Activated CD4-positive, alpha-beta T cell treated with anti-CD3 and anti-CD28 coated beads, Interleukin-2, Interleukin-4, amounts not matched to agents 100 ng/mL and 50 ng/mL, durations not matched to agents 16 hours and 8 hours (primary cell): Measurements from ENCODE around the gene ZFP36L2.

Source experiments
- DNase-seq: peaks from one replicate; pipeline ENCODE4 v3.0.0-alpha.2; 2020; ENCODE audit warnings: low spot score

Gene ZFP36L2

GRCh38 chr2:43222475-43223309 is 3.7 kb downstream of the ZFP36L2 start:
- DNase-seq = no peak

- peak; percentile 59 for DNase-seq
Observed at GRCh38 chr2:43221763-43222474, 4.5 kb downstream of the ZFP36L2 start.

GRCh38 chr2:43221124-43221762 is 5.2 kb downstream of the ZFP36L2 start:
- no peak for DNase-seq

GRCh38 chr2:43220760-43221123 is 5.7 kb downstream of the ZFP36L2 start:
- no peak for DNase-seq

- peak; percentile 28 for DNase-seq
Observed at GRCh38 chr2:43220229-43220751, 6.1 kb downstream of the ZFP36L2 start.

- peak; percentile 85 for DNase-seq
Observed at GRCh38 chr2:43219383-43220228, 6.8 kb downstream of the ZFP36L2 start.

GRCh38 chr2:43218702-43219382 is 7.6 kb downstream of the ZFP36L2 start:
- DNase-seq = peak; percentile 70

- DNase-seq = no peak
Observed at GRCh38 chr2:43218155-43218701, 8.2 kb downstream of the ZFP36L2 start.

GRCh38 chr2:43217228-43218154 is 8.9 kb downstream of the ZFP36L2 start:
- DNase-seq = no peak

- DNase-seq = no peak
Observed at GRCh38 chr2:43216629-43217028, 9.8 kb downstream of the ZFP36L2 start.

GRCh38 chr2:43215673-43216255 is 10.6 kb downstream of the ZFP36L2 start:
- no peak for DNase-seq

GRCh38 chr2:43214253-43214652 is 12.2 kb downstream of the ZFP36L2 start:
- DNase-seq = no peak

GRCh38 chr2:43212931-43213330 is 13.5 kb downstream of the ZFP36L2 start:
- no peak for DNase-seq

- no peak for DNase-seq
Observed at GRCh38 chr2:43212216-43212835, 14.1 kb downstream of the ZFP36L2 start.

- no peak for DNase-seq
Observed at GRCh38 chr2:43210467-43211303, 15.7 kb downstream of the ZFP36L2 start.

- DNase-seq = no peak
Observed at GRCh38 chr2:43210125-43210466, 16.3 kb downstream of the ZFP36L2 start.

GRCh38 chr2:43209204-43209717 is 17.1 kb downstream of the ZFP36L2 start:
- DNase-seq = no peak
